GM18508 (cell line): Measurements from ENCODE around the gene WFDC10B.
"Not testable (repeated sequence)": the region's sequence is repeated elsewhere in the genome, so short reads cannot be mapped to it uniquely, and the experiment has no call there.

Experiments
- ATAC-seq: cut with Tn5 transposase; IDR thresholded peaks from one replicate; pipeline ENCODE4 v1.9.1; 2021; ENCODE audit warnings: moderate number of reproducible peaks; ENCODE audit not compliant: insufficient read depth, unreplicated experiment

WFDC10B gene

DNA sequence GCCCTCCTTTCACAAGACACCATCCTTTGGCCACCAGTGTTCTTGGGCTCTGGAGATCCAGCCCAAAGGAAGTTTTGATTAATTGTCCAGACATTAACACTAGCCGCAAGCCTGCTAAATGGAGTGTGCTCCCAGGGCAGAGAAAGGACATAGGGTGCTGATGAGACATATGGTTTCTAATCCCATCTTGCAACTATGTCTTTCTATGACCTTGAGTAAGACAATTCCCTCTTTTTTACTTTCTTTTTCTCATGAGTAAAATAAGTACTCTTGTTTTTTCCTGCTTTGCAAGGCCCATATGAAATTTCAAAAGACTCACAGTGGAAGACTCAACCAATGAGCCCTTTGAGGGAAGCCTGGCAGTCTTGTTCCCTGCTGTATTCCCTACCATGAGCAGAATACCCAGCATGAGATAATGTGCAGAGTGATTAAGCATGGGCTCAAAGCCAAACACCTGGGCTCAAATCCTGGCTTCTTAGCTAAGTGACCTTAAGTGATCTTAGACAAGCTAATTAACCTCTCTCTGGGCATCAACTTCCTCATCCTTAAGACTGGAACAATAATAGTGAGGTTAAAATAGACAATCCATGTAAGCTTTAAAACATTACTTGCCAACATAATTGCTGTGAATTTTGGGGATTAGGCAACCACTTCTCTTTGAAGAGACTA lies at the start of gene WFDC10B:
Gene WFDC10B, minus strand, starts transcription at position 51 of the 669 bp plus-strand sequence. CDS start 19,027 bp downstream, outside the sequence.
- no peak for ATAC-seq

DNA sequence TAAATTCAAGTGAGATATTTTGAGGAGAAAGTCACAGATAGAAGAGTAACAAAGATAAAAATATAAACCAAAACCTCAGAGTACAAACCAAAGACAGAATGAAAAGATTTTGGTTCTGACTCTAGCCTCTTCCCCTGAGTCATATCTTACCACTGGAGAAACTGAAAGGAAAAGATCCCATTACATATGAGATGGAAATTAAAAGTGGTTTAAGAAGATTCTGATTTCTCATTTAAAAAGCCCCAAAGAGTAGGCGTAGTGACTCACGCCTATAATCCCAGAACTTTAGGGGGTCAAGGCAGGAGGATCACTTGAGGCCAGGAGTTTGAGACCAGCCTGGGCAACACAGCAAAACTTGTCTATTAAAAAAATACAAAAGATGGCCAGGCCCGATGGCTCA lies 47.9 kb upstream of the WFDC10B start:
- no peak for ATAC-seq

DNA sequence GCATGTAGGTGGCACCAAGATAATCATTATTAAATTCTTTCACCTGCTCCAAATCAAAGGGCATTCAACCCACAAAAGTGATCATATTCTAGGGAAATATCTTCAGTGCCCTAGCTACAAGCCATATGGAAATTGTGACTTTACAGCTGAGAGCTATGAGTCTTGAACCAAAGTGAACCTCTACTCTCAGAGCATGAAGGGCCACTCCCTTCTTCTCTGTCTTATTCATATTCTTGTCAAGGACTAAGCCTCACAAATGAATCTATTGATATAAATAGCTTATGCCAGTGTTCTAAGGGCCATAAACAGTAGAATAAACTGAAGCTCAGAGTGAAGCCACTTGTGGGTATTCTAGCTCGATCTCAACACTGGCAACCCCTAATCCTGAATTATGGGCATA lies 46.9 kb upstream of the WFDC10B start:
- ATAC-seq = no peak

DNA sequence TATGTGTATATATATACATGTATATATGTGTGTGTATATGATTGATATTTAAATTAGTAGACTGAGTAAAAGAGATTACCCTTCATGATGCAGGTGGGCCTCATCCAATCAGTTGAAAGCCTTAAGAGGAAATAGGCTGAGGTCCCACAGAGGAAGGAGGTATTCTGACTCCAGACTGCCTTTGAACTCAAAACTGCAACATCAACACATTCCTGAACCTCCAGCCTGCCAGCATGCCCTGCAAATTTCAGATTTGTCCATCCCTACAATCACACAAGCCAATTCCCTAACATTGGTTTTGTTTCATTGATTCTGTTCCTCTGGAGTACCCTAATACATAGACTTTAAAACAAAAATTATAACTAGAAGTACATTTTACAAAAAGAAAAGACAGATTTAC lies 40.2 kb upstream of the WFDC10B start:
- ATAC-seq = no peak

DNA sequence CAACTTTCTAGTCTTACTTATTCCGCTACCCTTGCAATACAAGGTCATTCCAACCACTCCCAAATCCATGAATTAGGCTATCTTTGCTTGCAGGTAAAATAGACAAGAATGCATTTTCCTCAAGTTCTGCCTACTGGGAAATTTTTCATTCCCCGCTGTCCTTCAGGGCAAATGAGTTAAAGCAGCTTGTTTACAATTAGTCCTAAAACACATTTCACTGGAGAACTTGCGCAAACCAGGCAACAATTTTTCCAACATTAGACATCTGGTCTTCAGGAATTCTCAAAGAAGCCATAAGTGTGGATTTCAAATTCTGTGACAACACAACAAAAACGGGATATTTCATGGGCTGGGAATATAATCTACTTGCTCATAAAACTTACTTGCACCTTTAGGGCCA lies 37.8 kb upstream of the WFDC10B start:
- ATAC-seq = no peak

DNA sequence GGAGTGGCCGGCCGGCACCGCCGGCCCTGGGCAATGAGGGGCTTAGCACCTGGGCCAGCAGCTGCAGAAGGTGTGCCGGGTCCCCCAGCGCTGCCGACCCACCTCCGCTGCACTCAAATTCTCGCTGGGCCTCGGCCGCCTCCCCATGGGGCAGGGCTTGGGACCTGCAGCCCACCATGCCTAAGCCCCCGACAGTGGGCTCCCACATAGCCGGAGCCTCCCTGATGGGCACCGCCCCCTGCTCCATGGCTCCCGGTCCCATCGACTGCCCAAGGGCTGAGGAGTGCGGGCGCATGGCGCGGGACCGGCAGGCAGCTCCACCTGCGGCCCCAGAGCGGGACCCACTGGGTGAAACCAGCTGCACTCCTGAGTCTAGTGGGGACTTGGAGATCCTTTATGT lies 31.2 kb upstream of the WFDC10B start:
- ATAC-seq = no peak

DNA sequence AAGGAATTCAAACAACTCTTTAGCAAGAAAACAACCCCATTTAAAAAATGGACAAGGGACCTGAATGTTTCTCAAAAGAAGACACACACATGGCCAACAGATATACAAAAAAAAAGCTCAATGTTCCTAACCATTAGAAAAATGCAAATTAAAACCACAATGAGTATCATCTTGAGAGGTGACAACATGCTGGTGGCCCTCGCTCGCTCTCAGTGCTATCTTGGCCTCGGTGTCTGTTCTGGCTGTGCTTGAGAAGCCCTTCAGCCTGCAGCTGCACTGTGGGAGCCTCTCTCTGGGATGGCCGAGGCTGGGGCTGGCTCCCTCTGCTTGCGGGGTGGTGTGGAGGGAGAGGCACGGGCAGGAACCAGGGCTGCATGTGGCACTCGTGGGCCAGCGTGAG lies 30.7 kb upstream of the WFDC10B start:
- no peak for ATAC-seq

DNA sequence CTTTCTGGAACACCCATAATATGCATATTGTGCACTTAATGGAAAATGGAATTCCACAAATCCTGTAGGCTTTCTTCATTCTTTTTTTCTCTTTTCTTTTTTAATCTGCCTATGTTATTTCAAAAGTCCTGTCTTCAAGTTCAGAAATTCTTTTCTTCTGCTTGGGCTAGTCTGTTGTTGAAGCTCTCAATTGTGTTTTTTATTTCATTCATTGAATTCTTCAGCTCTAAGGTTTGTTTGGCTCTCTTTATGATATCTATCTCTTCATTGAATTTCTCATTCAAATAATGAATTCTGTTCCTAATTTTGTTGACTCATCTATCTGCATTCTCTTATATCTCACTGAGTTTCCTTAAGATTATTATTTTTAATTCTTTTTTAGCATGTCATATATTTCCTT lies 27.4 kb upstream of the WFDC10B start:
- no peak for ATAC-seq

DNA sequence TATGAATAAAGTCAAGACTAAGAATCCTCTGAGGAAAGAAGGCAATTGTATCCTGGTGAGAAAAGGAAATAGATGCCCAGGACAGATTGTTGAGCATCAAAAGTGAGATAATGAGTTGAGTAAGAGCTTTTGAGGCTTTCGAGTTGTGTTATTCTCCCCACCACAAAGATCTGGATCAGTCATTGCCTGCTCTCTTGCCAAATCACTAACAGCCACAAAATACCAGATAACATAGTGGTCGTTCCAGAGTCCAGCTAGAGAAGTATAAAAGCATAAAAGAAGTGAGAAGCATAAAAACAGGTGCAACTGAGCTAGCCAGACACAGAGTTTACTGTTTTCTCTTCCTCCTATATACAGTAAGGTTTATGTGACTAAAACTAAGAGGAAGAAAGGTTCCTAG lies 22.2 kb upstream of the WFDC10B start:
- ATAC-seq = no peak

DNA sequence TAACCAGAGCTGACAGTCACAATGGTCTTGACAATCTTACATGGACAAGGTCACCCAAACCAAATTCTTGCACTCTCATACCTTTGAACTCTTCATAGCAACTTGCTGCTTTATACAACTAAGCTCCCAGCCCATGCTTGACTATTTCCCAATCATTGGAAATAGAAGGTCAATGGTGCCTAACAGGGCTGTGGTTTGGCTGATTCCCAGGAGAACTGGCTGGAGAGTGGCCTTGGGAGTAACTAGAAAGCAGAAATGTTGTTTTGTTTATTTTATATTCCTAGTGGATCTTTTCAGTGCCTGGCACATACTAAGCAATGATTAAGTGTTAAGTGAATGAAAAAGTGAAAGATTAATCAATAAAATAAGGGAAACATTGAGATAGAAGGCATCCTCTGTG lies 20.3 kb upstream of the WFDC10B start:
- ATAC-seq = no peak

DNA sequence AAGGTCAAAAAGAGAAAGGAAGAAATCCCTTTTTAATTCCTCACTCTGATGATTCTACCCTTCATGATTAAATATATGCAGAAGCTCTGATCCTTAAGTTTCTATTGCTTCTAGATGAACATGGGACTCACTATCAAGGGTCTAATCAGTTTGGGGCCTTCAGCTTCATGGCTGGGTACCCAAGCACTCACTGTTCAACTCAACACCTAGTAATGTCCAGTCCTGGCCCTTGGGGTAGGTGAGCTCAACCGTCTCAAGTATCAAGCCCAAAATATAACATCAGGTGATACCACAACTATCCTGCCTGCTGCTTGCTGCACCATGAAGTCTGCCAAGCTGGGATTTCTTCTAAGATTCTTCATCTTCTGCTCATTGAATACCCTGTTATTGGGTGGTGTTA lies 17.2 kb upstream of the WFDC10B start, which contains the start of gene SPINT4:
Gene SPINT4, plus strand, starts transcription at position 301 of the 400 bp plus-strand sequence. Its CDS starts 21 bp downstream, at position 322.
- no peak for ATAC-seq

DNA sequence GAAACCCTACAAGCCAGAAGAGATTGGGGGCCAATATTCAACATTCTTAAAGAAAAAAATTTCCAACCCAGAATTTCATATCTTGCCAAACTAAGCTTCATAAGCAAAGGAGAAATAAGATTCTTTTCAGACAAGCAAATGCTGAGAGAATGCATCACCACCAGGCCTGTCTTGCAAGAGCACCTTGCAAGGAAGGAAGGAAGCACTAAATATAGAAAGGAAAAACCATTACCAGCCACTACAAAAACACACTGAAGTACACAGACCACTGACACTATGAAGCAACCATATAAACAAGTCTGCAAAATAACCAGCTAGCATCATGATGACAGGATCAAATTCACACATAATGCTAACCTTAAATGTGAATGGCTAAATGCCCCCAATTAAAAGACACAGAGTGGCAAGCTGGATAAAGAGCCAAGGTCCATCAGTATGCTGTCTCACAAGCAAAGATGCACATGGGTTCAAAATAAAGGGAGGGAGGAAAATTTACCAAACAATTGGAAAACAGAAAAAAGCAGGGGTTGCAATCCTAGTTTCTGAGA lies 11.4 kb upstream of the WFDC10B start:
- ATAC-seq = not testable (repeated sequence)

DNA sequence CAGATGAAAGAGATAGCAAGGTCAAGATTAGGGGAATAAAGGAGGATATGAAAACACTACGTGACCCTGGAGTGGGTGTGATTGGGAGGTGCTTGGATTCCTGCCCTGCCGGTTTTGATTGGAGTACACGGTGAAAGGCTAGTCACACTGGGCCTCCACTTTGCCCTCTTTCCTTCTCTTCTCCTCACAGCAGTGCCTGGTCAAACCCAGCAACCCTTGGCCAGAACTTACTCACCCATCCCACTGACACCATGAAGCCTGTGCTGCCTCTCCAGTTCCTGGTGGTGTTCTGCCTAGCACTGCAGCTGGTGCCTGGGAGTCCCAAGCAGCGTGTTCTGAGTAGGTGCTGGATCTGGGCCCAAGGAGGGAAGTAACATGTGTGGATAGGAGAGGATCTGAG lies 2.9 kb downstream of the WFDC10B start, which contains the start of gene WFDC13:
Gene WFDC13, plus strand, starts transcription at position 166 of the 400 bp plus-strand sequence. Its CDS starts 86 bp downstream, at position 252.
- ATAC-seq = no peak

DNA sequence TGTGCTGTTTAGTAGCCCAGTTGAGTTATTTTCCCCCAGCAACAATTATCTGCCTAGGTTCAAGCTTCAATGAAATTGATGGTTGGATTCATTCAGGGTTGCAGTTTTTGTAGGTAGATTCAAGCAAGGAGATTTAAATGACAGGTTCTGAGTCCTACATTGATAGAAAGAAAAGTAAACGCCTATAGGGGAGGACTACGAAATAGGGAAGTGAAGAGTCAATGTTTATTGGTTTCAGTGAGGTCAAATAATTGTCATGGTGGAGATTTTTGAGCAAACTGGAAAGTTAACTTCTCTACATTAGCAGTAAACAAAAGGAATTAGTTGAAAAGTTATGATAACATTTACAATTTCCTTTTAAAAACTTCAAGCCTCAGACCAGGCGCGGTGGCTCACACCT lies 3.7 kb downstream of the WFDC10B start:
- no peak for ATAC-seq

DNA sequence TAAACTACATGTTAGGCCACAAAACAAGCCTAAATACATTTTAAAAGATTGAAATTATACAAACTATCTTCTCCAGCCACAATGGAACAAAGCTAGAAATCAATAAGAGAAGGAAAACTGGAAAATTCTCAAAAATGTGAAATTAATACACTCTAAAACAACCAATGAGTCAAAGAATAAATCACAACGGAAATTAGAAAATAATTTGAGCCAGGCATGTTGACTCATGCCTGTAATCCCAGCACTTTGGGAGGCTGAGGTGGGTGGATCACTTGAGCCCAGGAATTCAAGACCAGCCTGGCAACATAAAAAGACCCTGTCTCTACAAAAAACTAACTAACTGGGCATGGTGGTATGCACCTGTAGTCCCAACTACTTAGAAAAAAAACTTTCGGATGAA lies 9.3 kb downstream of the WFDC10B start:
- no peak for ATAC-seq

DNA sequence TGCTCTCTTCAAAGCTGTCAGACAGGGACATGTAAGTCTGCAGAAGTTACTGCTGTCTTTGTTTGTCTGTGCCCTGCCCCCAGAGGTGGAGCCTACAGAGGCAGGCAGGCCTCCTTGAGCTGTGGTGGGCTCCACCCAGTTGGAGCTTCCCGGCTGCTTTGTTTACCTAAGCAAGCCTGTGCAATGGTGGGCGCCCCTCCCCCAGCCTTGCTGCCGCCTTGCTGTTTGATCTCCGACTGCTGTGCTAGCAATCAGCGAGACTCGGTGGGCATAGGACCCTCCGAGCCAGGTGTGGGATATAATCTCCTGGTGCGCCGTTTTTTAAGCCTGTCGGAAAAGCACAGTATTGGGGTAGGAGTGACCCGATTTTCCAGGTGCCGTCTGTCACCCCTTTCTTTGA lies 11.5 kb downstream of the WFDC10B start:
- not testable (repeated sequence) for ATAC-seq

DNA sequence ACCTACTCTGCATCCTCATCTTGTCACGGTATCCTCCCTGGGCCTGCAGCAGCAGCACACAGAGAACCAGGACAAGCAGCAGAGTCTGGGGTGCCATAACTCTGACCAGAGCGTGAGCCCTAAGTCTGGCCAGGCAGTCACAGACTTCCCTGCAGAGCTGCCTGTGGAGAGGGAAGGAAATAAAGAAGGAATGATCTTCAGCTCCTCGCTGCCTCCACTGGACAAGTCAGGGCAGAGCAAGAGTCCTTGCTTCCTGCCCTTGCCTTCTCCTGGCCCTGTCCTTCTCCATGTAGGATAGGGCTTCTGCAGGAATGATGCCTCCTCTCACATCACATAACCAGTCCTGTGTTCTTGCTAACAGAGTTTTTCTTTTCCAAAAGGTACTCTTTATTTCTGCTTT lies 18.9 kb downstream of the WFDC10B start:
- ATAC-seq = no peak

DNA sequence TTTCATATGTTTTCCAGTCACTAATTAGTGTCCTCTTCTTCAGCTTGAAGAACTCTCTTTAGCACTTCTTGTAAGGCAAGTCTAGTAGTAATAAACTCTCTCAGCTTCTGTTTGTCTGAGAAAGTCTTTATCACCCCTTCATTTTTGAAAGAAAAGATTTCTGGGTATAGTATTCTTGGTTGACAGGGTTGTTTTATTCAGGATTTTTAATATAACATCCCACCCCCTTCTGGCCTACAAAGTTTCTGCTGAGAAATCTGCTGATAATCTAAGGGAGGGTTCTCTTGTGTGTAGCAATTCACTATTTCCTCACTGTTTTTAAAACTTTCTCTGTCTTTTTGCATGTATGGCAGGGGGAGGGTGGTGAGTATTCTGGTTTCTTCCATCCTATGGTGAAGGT lies 25.2 kb downstream of the WFDC10B start:
- ATAC-seq = no peak

DNA sequence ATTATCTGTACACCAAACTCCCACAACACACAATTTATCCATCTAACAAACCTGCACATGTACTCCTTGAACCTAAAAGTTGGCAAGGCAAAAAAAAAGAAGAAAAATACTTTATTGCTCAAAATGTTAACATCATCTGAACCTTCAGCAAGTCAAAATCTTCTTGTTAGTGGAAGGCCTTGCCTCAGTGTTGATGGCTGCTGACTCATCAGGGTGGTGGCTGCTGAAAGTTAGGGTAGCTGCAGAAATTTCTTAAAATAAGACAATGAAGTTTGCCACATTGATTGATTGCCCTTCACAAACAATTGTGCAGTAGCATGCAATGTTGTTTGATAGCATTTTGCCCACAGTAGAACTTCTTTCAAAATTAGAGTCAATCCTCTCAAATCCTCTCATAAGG lies 32.1 kb downstream of the WFDC10B start:
- ATAC-seq = no peak

DNA sequence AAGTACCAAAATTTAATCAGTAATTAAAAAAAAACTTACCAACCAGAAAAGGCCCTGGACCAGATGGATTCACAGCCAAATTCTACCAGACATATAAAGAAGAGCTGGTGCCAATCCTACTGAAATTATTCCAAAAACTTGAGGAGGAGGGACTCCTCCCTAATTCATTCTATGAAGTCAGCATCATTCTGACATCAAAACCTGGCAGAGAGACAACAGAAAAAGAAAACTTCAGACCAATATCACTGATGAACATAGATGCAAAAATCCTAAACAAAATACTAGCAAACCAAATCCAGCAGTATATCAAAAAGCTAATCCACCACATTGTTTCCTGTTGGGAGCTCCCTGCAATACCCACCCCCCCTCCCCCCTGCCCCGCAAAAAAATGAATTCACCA lies 34.7 kb downstream of the WFDC10B start, which contains the start of gene WFDC11:
Gene WFDC11, minus strand, starts transcription at position 101 of the 400 bp plus-strand sequence. CDS start 19,639 bp downstream, outside the sequence.
- ATAC-seq = no peak

DNA sequence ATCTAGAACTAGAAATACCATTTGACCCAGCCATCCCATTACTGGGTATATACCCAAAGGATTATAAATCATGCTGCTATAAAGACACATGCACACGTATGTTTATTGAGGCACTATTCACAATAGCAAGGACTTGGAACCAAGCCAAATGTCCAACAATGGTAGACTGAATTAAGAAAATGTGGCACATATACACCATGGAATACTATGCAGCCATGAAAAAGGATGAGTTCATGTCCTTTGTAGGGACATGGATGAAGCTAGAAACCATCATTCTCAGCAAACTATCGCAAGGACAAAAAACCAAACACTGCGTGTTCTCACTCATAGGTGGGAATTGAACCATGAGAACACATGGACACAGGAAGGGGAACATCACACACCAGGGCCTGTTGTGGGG lies 47.8 kb downstream of the WFDC10B start:
- not testable (repeated sequence) for ATAC-seq

DNA sequence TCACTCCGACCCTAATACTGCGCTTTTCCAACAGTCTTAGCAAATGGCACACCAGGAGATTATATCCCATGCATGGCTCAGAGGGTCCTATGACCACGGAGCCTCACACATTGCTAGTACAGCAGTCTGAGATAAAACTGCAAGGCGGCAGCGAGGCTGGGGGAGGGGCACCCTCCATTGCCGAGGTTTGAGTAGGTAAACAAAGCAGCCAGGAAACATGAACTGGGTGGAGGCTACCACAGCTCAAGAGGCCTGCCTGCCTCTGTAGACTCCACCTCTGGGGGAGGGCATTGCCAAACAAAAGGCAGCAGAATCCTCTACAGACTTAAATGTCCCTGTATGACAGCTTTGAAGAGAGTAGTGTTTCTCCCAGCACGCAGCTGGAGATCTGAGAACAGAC lies 53.1 kb downstream of the WFDC10B start:
- ATAC-seq = not testable (repeated sequence)
